ENCODE results near the gene CLDN3.

CLDN3 gene

DNA sequence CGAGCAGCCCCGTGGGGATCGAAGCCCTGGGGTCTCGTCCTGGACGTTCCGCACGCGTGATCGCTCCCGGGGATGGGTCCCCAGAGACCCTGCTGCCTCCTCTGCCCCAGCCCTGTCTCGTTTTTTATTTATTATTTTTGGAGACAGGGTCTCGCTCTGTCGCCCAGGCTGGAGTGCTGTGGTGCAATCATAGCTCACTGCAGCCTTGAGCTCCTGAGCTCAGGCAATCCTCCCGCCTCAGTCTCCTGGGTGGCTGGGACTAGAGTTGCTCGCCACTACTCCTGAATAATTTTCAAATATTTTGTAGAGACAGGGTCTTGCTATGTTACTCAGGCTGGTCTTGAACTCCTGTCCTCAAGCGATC is 50.3 kb downstream of the CLDN3 start:
- H2AFZ ChIP-seq (ENCODE audit: low read length): peak overlapping the region; percentile 64; the same call in 1 of the 2 replicates
- H3F3A ChIP-seq (ENCODE audit: insufficient read depth, low read length): no peaks in the 10 kb centered on the region
- no peaks in the 10 kb centered on the region for H3K36me3 ChIP-seq (replicated peaks; ENCODE audit: insufficient read depth, low read length)
- DNase-seq: no peak
- H3K79me2 ChIP-seq (ENCODE audit: low read length): 0 out of 2 replicates have a peak, but pooled peaks cover 4% of the 10 kb centered on the region
- H3K9ac ChIP-seq (ENCODE audit: low read length): no peak overlapping the region
- TF ChIP-seq EZH2 (optimal IDR thresholded peaks at IDR 0.05; ENCODE audit: low read depth, low read length) (no peak), EZH2phosphoT487 (IDR thresholded peaks at IDR 0.05; ENCODE audit: low read length) (no peak)
- TF ChIP-seq, protein P1, sequence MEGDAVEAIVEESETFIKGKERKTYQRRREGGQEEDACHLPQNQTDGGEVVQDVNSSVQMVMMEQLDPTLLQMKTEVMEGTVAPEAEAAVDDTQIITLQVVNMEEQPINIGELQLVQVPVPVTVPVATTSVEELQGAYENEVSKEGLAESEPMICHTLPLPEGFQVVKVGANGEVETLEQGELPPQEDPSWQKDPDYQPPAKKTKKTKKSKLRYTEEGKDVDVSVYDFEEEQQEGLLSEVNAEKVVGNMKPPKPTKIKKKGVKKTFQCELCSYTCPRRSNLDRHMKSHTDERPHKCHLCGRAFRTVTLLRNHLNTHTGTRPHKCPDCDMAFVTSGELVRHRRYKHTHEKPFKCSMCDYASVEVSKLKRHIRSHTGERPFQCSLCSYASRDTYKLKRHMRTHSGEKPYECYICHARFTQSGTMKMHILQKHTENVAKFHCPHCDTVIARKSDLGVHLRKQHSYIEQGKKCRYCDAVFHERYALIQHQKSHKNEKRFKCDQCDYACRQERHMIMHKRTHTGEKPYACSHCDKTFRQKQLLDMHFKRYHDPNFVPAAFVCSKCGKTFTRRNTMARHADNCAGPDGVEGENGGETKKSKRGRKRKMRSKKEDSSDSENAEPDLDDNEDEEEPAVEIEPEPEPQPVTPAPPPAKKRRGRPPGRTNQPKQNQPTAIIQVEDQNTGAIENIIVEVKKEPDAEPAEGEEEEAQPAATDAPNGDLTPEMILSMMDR (IDR thresholded peaks at IDR 0.05; ENCODE audit: low read length): no peak
- H3K4me1 ChIP-seq (ENCODE audit: low read length): no peaks in the 10 kb centered on the region
- no peak overlapping the region for H3K27ac ChIP-seq (ENCODE audit: low read length)
- peak overlapping the region; percentile 90 for H3K4me2 ChIP-seq (ENCODE audit: low read depth, low read length)
- H3K4me3 ChIP-seq (ENCODE audit: low read length): peak overlapping the region; percentile 57
- H3K9me2 ChIP-seq (replicated peaks; ENCODE audit: insufficient read depth, low read length): no peaks in the 10 kb centered on the region
- H3K9me3 ChIP-seq (replicated peaks; ENCODE audit: insufficient read depth, low read length): no peaks in the 10 kb centered on the region
- peaks cover 10% of the 10 kb centered on the region for H3K27me3 ChIP-seq (replicated peaks; ENCODE audit: insufficient read depth, low read length)
- no peaks in the 10 kb centered on the region for H4K20me1 ChIP-seq (ENCODE audit: insufficient read depth, low read length)
